ENCODE data around the gene C1orf226.

The C1orf226 gene

DNA sequence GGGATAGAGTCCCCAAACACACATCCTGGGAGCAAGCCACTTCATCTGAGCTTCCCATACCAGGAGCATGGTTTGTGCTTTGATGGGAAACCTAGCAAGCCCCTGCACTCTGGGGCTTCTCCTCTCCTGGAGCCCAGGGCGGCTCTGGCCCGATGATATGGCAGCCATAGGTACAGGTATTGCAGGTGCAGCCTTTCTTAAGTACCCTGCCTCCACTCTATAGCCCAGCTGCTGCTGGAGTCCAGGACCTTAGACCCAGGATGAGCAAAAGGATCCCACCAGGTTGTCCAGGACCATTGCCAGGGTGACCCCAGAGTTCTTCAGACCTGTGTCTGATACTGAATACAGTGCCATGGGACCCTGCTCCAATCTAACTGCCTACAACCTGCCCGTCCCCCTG lies 4.2 kb downstream of the C1orf226 start:
- no peak for DNase-seq

DNA sequence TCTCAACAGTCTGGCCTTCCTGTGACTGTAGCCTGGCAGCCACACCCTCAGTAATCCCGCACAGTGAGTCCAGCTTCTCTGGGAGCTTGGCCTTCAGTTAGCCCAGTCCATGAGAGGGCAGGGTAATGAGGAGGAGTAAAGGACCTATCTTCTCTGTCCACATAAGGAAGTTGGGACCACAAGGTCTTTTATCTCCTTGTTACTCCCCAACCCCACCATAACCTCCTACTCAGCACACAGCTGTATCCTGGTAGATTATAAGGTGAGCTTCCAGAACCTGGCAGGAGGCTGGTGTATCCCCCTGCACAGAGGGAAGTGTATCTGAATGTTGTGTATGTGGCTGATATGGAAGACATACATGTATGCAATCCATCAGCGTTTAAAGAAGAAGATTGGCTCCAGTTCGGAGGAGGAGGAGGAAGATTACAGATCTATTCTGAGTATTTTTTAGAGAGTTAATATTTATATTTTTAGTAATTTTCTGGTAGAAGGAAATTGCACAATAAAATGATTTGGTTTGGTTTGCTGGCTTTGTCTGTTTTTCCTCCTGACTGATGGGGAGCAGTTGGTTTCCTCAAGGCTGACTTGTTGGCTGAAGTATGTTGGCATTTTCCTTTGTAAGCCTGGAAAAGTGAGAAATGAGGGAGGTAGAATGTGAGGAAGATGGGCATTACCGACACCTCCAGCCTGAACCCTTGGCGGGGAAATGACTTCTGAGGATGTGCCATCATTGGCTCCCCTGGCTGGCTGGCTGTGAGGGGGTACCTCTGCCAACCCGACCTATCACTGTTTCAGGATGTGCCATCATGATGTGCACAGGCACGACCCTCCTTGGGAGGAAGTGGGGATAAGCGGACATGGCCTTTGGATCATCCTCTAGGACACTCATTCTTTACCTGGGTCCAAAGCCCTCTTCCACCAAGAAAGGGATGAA lies 5.0 kb downstream of the C1orf226 start:
- DNase-seq, result no peak

- no peak for DNase-seq
These were observed 5.9 kb downstream of the C1orf226 start for GRCh38 chr1:162387226-162388082.

GRCh38 chr1:162388083-162388594 lies 6.6 kb downstream of the C1orf226 start:
- DNase-seq, result no peak

DNA sequence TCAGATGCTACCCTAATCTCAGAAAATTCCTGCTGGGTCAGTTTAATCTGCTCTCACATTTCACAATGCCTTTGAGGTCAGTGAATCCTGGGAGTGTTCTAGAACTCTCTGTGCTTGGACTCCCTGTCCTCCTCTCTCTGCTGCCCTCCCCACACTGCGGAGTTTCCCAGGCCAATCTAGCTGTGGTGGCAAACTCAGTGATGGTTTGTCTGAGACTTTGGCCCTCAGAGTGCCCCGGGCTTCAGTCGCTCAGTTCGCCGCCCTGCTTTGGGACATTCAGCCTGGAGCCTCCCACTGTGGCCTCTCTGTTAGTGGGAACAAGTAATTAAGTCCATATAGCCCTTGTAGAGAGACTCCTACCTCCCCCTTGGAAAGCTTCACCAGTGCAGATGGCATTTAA lies 7.1 kb downstream of the C1orf226 start:
- no peak for DNase-seq

- no peak for DNase-seq
These were observed 7.7 kb downstream of the C1orf226 start for GRCh38 chr1:162389021-162389818.

- DNase-seq, result no peak
These were observed 8.4 kb downstream of the C1orf226 start for GRCh38 chr1:162389971-162390370.

DNA sequence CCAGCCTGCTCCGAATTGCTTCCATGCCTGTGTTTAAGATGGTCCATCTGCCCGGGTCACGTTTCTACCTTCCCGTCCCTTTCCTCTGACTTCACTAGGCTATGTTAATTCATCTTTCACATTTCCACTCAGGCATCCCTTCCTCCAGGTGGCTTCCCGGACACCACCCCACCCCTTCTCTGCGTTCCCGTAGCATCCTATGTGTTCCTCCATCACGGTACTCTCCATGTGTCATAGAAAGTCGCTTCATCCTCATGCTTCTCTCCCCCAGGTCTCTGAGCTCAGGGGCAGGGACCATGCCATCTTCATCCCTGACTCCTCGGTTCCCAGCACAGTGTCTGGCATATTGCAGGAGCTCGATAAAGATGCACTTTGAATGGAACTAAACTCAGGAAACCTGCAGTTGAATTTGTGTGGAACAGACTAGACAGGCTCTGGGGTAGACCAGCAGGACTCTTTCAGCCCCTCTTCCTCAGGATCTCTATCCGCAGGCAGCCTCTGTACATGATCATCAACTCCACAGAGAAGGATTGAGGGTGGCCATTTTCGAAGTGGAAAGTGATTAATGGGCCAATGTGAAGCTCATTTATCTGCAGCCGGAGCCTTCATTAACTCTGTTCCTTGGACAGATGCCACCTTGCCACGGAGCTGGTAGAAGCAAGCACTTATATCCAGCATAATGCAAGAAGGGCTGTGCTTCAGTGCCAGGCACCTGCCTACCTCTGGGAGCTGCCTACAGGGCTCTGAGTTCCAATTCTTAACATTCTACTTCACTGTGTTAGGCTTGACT lies 9.1 kb downstream of the C1orf226 start:
- no peak for DNase-seq

GRCh38 chr1:162391790-162392563 lies 10.4 kb downstream of the C1orf226 start:
- no peak for DNase-seq

DNA sequence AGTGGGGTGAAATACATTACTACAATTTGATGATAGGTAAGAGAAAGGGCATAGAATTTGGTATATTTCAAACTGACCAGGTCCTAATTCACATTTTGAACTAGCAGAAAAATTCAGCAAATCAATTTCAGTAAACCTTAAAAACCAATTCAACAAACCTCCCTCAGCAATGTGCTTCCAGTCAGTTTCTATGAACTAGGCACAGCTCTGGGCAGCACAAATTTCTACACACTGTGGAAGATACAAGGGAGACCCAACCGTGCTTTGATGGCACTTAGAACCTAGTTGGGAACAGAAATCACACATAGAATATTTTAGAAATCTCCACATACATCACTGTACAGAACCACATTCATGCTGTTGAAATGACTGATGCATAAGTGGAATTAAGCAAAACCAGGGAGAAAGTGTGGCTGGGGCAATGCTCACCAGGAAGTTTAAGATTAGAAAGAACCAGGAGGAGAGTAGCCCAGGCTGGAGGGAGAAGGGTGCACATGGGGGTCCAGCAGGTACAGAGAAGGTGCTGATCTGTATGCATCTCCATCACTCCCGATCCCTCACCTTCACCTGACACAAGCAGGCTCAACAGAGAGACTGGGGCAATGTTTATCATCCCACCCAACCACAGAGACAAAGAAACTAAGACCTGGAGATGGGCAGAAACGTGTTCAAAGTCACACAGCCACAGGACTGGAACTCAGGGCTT lies 14.8 kb downstream of the C1orf226 start:
- no peak for DNase-seq

- no peak for DNase-seq
These were observed 15.5 kb downstream of the C1orf226 start for GRCh38 chr1:162397039-162397448.

DNA sequence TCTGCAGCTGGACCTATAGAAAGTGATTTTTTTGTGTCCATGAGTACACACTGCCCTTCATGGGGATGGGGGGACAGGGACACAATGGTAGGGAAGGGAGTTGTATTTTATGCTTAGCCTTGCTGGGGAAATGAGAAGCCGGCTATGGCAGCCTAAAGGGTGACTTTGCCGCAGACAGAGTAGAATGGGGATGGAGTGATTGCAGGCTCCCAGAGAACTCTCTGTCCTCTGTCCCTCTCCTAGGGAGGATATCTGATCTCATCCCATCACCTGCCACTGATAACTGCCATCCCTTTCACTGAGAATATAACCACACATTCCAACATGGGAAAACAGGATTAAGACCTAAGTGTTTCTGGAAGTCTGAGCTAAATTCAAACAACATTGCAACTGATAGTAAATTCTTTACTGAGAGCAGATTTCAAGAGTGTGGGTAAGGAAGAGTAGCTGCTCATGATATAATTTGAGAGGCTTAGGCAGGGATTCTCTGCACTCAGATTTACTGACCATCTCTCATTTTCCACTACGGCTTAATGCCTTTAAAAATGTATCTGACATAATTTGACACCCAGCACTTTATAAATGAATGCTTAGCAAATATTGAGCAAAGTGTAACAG lies 16.5 kb downstream of the C1orf226 start:
- no peak for DNase-seq

DNA sequence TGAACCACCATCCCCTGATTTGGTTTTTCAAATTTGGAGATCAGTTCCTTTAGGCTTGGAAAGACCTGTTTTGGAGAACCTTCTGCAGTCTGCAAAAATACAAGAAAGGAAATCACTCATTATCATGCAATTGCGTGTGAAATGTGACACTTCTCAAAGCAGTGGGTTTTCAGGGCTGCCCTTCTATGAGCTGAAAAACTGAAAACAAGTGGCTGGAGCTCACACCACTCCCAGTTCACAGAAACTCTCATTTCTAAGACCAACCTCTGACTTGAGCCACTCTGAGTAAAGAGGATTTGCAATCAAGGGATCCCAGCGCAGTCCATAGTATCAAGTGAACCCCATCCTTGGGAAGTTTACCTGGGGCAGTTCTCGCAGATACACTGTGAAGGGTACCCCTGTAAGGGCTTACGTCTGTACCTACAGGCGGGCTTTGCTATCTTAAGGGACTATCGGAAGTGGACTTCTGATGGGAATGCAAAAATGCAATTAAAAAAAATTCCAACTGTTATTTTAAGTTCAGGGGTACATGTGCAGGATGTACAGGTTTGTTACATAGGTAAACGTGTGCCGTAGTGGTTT lies 17.6 kb downstream of the C1orf226 start:
- no peak for DNase-seq

GRCh38 chr1:162400790-162401355 lies 19.3 kb downstream of the C1orf226 start:
- no peak for DNase-seq

DNA sequence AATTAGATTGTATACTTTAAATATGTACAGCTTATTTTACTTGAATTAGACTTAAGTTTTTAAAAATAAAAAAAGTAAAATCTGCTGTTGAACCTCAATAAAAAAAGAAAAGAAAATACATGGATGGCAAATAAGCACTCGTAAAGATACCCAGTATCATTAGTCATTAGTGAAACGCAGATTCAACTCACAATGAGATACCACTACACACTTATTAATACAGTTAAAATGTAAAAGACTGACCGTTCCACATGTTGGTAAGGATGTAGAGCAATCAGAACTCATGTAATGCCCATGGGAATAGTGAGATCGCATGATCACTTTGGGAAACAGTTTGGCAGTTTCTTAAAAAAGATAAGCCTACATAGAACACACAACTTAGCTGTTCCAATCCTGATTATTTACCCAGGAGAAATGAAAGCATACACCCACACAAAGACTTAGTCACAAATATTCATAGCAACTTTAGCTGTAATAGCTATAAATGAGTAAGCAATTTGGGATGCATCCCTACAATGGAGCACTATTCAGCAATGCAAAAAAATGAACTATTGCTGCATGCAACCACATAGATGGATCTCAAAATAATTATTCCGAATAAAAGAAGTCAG lies 23.1 kb downstream of the C1orf226 start:
- no peak for DNase-seq

- no peak for DNase-seq
These were observed 24.3 kb downstream of the C1orf226 start for GRCh38 chr1:162405800-162406199.

GRCh38 chr1:162406811-162407210 lies 25.3 kb downstream of the C1orf226 start:
- no peak for DNase-seq

DNA sequence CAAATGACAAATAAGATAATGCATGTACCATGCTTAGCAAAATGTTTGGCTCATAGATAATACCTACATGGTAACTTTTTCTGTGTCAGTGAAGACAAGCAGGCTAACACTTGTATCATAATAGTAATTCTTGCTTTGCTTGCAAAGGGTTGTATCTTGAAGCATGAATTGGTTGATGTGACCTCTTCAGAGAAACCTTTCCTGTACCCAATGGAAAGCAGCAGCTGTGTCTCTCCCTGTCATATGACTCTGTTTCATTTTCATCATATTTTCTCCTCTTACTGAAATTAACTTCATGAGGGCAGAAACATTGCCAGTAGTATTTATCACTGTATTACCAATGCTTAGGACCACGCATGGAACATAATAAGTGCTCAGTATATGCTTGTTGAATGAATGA lies 26.0 kb downstream of the C1orf226 start:
- no peak for DNase-seq

- no peak for DNase-seq
These were observed 30.5 kb downstream of the C1orf226 start, which contains the start of gene SH2D1B for GRCh38 chr1:162412002-162412401. Gene SH2D1B (minus strand): TSS chr1:162412136. CDS start chr1:162412016, 120 bp downstream.
